HEK293 (cell line): ENCODE data around the gene IGF1R.

Experiments
- GFI1B ChIP-seq: fragments of 450-650 bp; formaldehyde crosslinking; IDR thresholded peaks from 2 replicates; pipeline ENCODE4 v1.5.1; 2016; ENCODE audit warnings: missing biosample characterization, missing genetic modification characterization
- GLI2 ChIP-seq: fragments of 450-650 bp; formaldehyde crosslinking; IDR thresholded peaks from 2 replicates; pipeline ENCODE4; 2017; ENCODE audit warnings: missing biosample characterization, missing genetic modification characterization, low read depth, borderline replicate concordance
- GLIS2 ChIP-seq: fragments of 450-650 bp; formaldehyde crosslinking; IDR thresholded peaks from 2 replicates; pipeline ENCODE4 v1.5.1; 2016; ENCODE audit warnings: missing biosample characterization, missing genetic modification characterization
- HOXD13 ChIP-seq: sonication (generic); formaldehyde crosslinking; IDR thresholded peaks from 2 replicates; pipeline ENCODE4 v1.8.0; 2022; ENCODE audit warnings: missing genetic modification reagents, borderline replicate concordance
- KLF1 ChIP-seq: fragments of 450-650 bp; formaldehyde crosslinking; IDR thresholded peaks from 2 replicates; pipeline ENCODE4 v1.5.1; 2016; ENCODE audit warnings: missing biosample characterization, missing genetic modification characterization
- KLF9 ChIP-seq: fragments of 450-650 bp; formaldehyde crosslinking; IDR thresholded peaks from 2 replicates; pipeline ENCODE4 v1.5.1; 2016; ENCODE audit warnings: missing biosample characterization, missing genetic modification characterization, low read depth
- MYNN ChIP-seq: fragments of 450-650 bp; formaldehyde crosslinking; IDR thresholded peaks from 2 replicates; pipeline ENCODE4 v1.5.1; 2016; ENCODE audit warnings: missing biosample characterization, missing genetic modification characterization, borderline replicate concordance
- OVOL3 ChIP-seq: fragments of 450-650 bp; formaldehyde crosslinking; IDR thresholded peaks from 2 replicates; pipeline ENCODE4 v1.5.1; 2016; ENCODE audit warnings: missing biosample characterization, missing genetic modification characterization
- PRDM1 ChIP-seq: fragments of 450-650 bp; formaldehyde crosslinking; IDR thresholded peaks from 2 replicates; pipeline ENCODE4; 2016; ENCODE audit warnings: missing biosample characterization, missing genetic modification characterization
- ZBTB7A ChIP-seq: fragments of 450-650 bp; formaldehyde crosslinking; IDR thresholded peaks from 2 replicates; pipeline ENCODE4 v1.5.1; 2016; ENCODE audit warnings: low read depth, missing biosample characterization, missing genetic modification characterization
- ZBTB8A ChIP-seq: fragments of 450-650 bp; formaldehyde crosslinking; IDR thresholded peaks from 2 replicates; pipeline ENCODE4 v1.5.1; 2016; ENCODE audit warnings: missing biosample characterization, missing genetic modification characterization
- ZFHX2 ChIP-seq: fragments of 450-650 bp; formaldehyde crosslinking; conservative IDR thresholded peaks from 2 replicates; pipeline ENCODE4 v1.5.1; 2016; ENCODE audit warnings: missing biosample characterization, missing genetic modification characterization
- ZNF112 ChIP-seq: fragments of 450-650 bp; formaldehyde crosslinking; IDR thresholded peaks from 2 replicates; pipeline ENCODE4 v1.5.0; 2017; ENCODE audit warnings: missing biosample characterization, missing genetic modification characterization
- ZNF133 ChIP-seq: fragments of 450-650 bp; formaldehyde crosslinking; IDR thresholded peaks from 2 replicates; pipeline ENCODE4 v1.5.1; 2016; ENCODE audit warnings: missing biosample characterization, missing genetic modification characterization
- ZNF140 ChIP-seq: fragments of 450-650 bp; formaldehyde crosslinking; IDR thresholded peaks from 2 replicates; pipeline ENCODE4 v1.5.1; 2016; ENCODE audit warnings: missing biosample characterization, missing genetic modification characterization
- ZNF157 ChIP-seq: fragments of 450-650 bp; formaldehyde crosslinking; IDR thresholded peaks from 2 replicates; pipeline ENCODE4 v1.5.1; 2016; ENCODE audit warnings: missing biosample characterization, missing genetic modification characterization
- ZNF174 ChIP-seq: fragments of 450-650 bp; formaldehyde crosslinking; IDR thresholded peaks from 2 replicates; pipeline ENCODE4 v1.5.0; 2017; ENCODE audit warnings: missing biosample characterization, mild to moderate bottlenecking, missing genetic modification characterization
- ZNF211 ChIP-seq: fragments of 450-650 bp; formaldehyde crosslinking; IDR thresholded peaks from 2 replicates; pipeline ENCODE4 v1.5.1; 2016; ENCODE audit warnings: low read depth, missing biosample characterization, missing genetic modification characterization
- ZNF214 ChIP-seq: fragments of 450-650 bp; formaldehyde crosslinking; IDR thresholded peaks from 2 replicates; pipeline ENCODE4 v1.5.1; 2017; ENCODE audit warnings: missing biosample characterization, mild to moderate bottlenecking, missing genetic modification characterization, borderline replicate concordance
- ZNF302 ChIP-seq: fragments of 450-650 bp; formaldehyde crosslinking; IDR thresholded peaks from 2 replicates; pipeline ENCODE4 v1.5.1; 2016; ENCODE audit warnings: missing biosample characterization, missing genetic modification characterization, low read depth
- ZNF311 ChIP-seq: fragments of 450-650 bp; formaldehyde crosslinking; IDR thresholded peaks from 2 replicates; pipeline ENCODE4 v1.5.1; 2017; ENCODE audit warnings: missing biosample characterization, missing genetic modification characterization, borderline replicate concordance
- ZNF324 ChIP-seq: fragments of 450-650 bp; formaldehyde crosslinking; IDR thresholded peaks from 2 replicates; pipeline ENCODE4 v1.5.1; 2016; ENCODE audit warnings: missing biosample characterization, missing genetic modification characterization
- ZNF660 ChIP-seq: fragments of 450-650 bp; IDR thresholded peaks from 2 replicates; pipeline ENCODE4 v1.5.1; 2018; ENCODE audit warnings: missing biosample characterization, mild to moderate bottlenecking, missing genetic modification characterization
- ZXDB ChIP-seq: fragments of 450-650 bp; formaldehyde crosslinking; IDR thresholded peaks from 2 replicates; pipeline ENCODE4 v1.5.1; 2016; ENCODE audit warnings: missing biosample characterization, missing genetic modification characterization
- TF ChIP-seq, protein P1 (sequence below): fragments of 450-650 bp; formaldehyde crosslinking; IDR thresholded peaks from 2 replicates; pipeline ENCODE4 v1.5.1; 2016; ENCODE audit warnings: missing biosample characterization, missing genetic modification characterization
- TF ChIP-seq, protein P2 (sequence below): fragments of 450-650 bp; formaldehyde crosslinking; IDR thresholded peaks from 2 replicates; pipeline ENCODE4 v1.5.1; 2016; ENCODE audit warnings: missing biosample characterization, missing genetic modification characterization
- TF ChIP-seq, protein P3 (sequence below): fragments of 450-650 bp; formaldehyde crosslinking; IDR thresholded peaks from 2 replicates; pipeline ENCODE4 v1.5.1; 2016; ENCODE audit warnings: missing biosample characterization, missing genetic modification characterization
- TF ChIP-seq, protein P4 (sequence below): sonication (generic); formaldehyde crosslinking; IDR thresholded peaks from 2 replicates; pipeline ENCODE4 v1.8.1; 2022; ENCODE audit warnings: mild to moderate bottlenecking, moderate library complexity, missing genetic modification reagents
- TF ChIP-seq, protein P5 (sequence below): fragments of 450-650 bp; formaldehyde crosslinking; IDR thresholded peaks from 2 replicates; pipeline ENCODE4 v1.5.1; 2016; ENCODE audit warnings: missing biosample characterization, missing genetic modification characterization

The IGF1R gene

DNA sequence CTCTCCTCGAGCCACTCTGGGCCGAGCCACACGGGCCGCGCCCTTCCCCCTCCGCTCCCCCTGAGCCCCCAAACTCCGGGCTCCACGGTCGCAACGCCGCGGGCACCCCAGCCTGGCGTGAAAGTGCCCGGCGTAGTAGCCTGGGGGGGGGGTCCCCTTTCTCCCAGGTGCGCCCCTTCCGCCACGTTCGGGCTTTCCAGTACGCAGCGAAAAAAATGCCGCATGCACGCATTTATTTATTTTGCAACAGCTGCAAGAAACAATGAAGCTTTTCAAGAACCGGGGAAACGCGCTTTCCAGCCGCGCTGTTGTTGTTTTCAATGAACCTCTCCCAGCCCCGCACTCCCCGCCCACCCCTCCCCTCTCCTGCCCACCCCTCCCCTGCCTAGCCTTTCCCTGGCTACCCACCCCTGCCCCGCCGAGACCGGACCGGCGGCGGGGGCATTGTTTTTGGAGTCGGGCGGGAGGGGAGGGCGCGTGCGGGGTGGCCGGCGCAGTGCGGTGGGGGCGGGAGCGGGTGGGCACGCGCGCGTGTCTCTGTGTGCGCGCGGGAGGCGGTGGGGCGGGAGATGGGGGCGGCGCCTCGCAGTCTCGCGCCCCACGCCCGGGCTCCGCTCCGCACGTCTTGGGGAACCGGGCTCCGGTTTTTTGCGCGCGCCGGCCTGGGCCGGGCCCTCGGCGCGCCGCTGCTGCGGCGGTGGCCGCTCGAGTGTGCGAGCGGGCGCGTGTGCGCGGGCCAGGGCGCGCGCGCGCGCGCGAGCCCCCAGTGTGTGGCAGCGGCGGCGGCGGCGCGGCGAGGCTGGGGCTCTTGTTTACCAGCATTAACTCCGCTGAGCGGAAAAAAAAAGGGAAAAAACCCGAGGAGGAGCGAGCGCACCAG lies at the start of gene IGF1R (continued):
- TF ChIP-seq, protein P1, sequence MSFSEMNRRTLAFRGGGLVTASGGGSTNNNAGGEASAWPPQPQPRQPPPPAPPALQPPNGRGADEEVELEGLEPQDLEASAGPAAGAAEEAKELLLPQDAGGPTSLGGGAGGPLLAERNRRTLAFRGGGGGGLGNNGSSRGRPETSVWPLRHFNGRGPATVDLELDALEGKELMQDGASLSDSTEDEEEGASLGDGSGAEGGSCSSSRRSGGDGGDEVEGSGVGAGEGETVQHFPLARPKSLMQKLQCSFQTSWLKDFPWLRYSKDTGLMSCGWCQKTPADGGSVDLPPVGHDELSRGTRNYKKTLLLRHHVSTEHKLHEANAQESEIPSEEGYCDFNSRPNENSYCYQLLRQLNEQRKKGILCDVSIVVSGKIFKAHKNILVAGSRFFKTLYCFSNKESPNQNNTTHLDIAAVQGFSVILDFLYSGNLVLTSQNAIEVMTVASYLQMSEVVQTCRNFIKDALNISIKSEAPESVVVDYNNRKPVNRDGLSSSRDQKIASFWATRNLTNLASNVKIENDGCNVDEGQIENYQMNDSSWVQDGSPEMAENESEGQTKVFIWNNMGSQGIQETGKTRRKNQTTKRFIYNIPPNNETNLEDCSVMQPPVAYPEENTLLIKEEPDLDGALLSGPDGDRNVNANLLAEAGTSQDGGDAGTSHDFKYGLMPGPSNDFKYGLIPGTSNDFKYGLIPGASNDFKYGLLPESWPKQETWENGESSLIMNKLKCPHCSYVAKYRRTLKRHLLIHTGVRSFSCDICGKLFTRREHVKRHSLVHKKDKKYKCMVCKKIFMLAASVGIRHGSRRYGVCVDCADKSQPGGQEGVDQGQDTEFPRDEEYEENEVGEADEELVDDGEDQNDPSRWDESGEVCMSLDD (tag by site-specific recombination) = peak; percentile 95
- TF ChIP-seq ZFHX2 (tag by site-specific recombination) (no peak), HOXD13 (CRISPR knock-in tag) (no peak), ZNF140 (tag by site-specific recombination) (no peak), KLF1 (tag by site-specific recombination) (peak; percentile 12; the same call in 1 of the 2 replicates), ZNF174 (tag by site-specific recombination) (no peak), ZNF214 (tag by site-specific recombination) (no peak), ZXDB (no peak), PRDM1 (tag by site-specific recombination) (peak; percentile 69), ZNF324 (tag by site-specific recombination) (peak; percentile 27; the same call in 1 of the 2 replicates), OVOL3 (tag by site-specific recombination) (no peak), KLF9 (tag by site-specific recombination) (no peak), ZNF660 (tag by site-specific recombination) (0 out of 2 replicates have a peak, but pooled peaks have one; percentile 45), ZNF157 (no peak), GLIS2 (tag by site-specific recombination) (peak; percentile 19; the same call in 1 of the 2 replicates), ZBTB8A (tag by site-specific recombination) (peak; percentile 94), MYNN (tag by site-specific recombination) (no peak), ZNF311 (tag by site-specific recombination) (no peak), ZNF133 (tag by site-specific recombination) (no peak), ZNF112 (no peak), ZNF302 (tag by site-specific recombination) (no peak), ZBTB7A (peak; percentile 79), GLI2 (no peak), ZNF211 (tag by site-specific recombination) (no peak), GFI1B (tag by site-specific recombination) (no peak)
- TF ChIP-seq, protein P2, sequence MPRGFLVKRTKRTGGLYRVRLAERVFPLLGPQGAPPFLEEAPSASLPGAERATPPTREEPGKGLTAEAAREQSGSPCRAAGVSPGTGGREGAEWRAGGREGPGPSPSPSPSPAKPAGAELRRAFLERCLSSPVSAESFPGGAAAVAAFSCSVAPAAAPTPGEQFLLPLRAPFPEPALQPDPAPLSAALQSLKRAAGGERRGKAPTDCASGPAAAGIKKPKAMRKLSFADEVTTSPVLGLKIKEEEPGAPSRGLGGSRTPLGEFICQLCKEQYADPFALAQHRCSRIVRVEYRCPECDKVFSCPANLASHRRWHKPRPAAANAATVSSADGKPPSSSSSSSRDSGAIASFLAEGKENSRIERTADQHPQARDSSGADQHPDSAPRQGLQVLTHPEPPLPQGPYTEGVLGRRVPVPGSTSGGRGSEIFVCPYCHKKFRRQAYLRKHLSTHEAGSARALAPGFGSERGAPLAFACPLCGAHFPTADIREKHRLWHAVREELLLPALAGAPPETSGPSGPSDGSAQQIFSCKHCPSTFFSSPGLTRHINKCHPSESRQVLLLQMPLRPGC = no peak
- TF ChIP-seq, protein P3, sequence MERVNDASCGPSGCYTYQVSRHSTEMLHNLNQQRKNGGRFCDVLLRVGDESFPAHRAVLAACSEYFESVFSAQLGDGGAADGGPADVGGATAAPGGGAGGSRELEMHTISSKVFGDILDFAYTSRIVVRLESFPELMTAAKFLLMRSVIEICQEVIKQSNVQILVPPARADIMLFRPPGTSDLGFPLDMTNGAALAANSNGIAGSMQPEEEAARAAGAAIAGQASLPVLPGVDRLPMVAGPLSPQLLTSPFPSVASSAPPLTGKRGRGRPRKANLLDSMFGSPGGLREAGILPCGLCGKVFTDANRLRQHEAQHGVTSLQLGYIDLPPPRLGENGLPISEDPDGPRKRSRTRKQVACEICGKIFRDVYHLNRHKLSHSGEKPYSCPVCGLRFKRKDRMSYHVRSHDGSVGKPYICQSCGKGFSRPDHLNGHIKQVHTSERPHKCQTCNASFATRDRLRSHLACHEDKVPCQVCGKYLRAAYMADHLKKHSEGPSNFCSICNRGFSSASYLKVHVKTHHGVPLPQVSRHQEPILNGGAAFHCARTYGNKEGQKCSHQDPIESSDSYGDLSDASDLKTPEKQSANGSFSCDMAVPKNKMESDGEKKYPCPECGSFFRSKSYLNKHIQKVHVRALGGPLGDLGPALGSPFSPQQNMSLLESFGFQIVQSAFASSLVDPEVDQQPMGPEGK = peak; percentile 73
- TF ChIP-seq, protein P4, sequence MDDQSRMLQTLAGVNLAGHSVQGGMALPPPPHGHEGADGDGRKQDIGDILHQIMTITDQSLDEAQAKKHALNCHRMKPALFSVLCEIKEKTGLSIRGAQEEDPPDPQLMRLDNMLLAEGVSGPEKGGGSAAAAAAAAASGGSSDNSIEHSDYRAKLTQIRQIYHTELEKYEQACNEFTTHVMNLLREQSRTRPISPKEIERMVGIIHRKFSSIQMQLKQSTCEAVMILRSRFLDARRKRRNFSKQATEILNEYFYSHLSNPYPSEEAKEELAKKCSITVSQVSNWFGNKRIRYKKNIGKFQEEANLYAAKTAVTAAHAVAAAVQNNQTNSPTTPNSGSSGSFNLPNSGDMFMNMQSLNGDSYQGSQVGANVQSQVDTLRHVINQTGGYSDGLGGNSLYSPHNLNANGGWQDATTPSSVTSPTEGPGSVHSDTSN = peak; percentile 22; the same call in 1 of the 2 replicates
- TF ChIP-seq, protein P5, sequence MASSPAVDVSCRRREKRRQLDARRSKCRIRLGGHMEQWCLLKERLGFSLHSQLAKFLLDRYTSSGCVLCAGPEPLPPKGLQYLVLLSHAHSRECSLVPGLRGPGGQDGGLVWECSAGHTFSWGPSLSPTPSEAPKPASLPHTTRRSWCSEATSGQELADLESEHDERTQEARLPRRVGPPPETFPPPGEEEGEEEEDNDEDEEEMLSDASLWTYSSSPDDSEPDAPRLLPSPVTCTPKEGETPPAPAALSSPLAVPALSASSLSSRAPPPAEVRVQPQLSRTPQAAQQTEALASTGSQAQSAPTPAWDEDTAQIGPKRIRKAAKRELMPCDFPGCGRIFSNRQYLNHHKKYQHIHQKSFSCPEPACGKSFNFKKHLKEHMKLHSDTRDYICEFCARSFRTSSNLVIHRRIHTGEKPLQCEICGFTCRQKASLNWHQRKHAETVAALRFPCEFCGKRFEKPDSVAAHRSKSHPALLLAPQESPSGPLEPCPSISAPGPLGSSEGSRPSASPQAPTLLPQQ (tag by site-specific recombination) = 0 out of 2 replicates have a peak, but pooled peaks have one; percentile 10
